ENCODE measurements around the gene LCP1.

Gene LCP1

DNA sequence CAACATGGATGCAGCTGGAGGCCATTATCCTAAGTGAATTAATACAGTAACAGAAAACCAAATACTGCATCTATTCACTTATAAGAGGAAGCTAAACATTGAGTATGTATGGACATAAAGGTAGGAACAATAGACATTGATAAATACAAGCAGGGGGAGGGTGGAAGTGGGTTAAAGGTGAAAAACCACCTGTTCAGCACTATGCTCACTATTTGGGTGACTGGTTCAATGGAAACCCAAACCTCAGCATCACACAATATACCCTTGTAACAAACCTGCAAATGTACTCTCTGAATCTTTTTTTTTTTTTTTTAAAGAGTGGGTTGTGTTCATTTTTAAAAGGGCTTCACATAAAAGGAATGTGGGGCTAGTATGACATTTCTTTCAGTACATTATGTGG, 50.3 kb downstream of the LCP1 start:
- no peak overlapping the region for H3K27ac ChIP-seq (replicated peaks)
- no peak for DNase-seq (ENCODE audit: low read depth in 1 of 2, low spot score in 1 of 2)
- H3K27me3 ChIP-seq (ENCODE audit: insufficient read depth, poor library complexity, severe bottlenecking) = no peaks in the 10 kb centered on the region
- no peak overlapping the region for H3K4me3 ChIP-seq (replicated peaks; ENCODE audit: insufficient read depth, low read length)
- TF ChIP-seq, protein P1, sequence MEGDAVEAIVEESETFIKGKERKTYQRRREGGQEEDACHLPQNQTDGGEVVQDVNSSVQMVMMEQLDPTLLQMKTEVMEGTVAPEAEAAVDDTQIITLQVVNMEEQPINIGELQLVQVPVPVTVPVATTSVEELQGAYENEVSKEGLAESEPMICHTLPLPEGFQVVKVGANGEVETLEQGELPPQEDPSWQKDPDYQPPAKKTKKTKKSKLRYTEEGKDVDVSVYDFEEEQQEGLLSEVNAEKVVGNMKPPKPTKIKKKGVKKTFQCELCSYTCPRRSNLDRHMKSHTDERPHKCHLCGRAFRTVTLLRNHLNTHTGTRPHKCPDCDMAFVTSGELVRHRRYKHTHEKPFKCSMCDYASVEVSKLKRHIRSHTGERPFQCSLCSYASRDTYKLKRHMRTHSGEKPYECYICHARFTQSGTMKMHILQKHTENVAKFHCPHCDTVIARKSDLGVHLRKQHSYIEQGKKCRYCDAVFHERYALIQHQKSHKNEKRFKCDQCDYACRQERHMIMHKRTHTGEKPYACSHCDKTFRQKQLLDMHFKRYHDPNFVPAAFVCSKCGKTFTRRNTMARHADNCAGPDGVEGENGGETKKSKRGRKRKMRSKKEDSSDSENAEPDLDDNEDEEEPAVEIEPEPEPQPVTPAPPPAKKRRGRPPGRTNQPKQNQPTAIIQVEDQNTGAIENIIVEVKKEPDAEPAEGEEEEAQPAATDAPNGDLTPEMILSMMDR (IDR thresholded peaks at IDR 0.05; ENCODE audit: insufficient read depth, low read length) = no peak
- TF ChIP-seq POLR2AphosphoS5 (IDR thresholded peaks at IDR 0.05; ENCODE audit: low read depth) = no peak
- no peak for TF ChIP-seq GABPA (IDR thresholded peaks at IDR 0.05; ENCODE audit: low read depth)
- TF ChIP-seq SPI1 (IDR thresholded peaks at IDR 0.05; ENCODE audit: borderline replicate concordance, low read depth) = no peak
- TF ChIP-seq, protein P2, sequence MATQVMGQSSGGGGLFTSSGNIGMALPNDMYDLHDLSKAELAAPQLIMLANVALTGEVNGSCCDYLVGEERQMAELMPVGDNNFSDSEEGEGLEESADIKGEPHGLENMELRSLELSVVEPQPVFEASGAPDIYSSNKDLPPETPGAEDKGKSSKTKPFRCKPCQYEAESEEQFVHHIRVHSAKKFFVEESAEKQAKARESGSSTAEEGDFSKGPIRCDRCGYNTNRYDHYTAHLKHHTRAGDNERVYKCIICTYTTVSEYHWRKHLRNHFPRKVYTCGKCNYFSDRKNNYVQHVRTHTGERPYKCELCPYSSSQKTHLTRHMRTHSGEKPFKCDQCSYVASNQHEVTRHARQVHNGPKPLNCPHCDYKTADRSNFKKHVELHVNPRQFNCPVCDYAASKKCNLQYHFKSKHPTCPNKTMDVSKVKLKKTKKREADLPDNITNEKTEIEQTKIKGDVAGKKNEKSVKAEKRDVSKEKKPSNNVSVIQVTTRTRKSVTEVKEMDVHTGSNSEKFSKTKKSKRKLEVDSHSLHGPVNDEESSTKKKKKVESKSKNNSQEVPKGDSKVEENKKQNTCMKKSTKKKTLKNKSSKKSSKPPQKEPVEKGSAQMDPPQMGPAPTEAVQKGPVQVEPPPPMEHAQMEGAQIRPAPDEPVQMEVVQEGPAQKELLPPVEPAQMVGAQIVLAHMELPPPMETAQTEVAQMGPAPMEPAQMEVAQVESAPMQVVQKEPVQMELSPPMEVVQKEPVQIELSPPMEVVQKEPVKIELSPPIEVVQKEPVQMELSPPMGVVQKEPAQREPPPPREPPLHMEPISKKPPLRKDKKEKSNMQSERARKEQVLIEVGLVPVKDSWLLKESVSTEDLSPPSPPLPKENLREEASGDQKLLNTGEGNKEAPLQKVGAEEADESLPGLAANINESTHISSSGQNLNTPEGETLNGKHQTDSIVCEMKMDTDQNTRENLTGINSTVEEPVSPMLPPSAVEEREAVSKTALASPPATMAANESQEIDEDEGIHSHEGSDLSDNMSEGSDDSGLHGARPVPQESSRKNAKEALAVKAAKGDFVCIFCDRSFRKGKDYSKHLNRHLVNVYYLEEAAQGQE (IDR thresholded peaks at IDR 0.05; ENCODE audit: insufficient replicate concordance, low read depth) = no peak

DNA sequence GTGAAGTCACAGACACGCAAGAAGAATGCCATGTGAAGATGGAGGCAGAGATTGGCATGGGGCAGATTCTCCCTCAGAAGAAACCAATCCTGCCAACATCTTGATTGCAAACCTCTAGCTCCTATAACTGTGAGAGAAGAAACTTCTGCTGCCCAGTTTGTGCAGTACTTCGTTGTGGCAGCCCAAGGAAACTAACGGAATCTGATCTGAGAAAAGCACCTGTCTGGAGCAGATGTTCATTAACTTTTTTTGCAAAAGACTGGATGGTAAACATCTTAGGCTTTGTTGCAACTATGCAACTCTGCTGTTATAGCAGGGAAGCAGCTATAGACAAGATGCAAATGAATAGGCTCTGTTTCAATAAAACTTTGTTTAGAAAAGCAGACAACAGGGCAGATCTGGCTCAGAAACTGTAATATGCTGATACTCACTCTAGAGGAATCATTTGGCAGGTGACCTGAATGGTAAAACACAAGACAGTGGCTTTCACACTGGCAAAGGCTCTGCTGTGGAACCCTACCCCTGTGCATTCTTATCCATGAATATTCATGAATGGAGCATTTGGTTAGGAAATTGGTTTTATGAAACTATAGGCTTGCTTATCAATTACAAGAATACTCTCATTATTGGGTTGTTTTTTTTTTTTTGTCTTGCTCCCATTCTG, 51.9 kb downstream of the LCP1 start:
- no peak for DNase-seq (ENCODE audit: low read depth in 1 of 2, low spot score in 1 of 2)
- Histone ChIP-seq H3K4me3 (replicated peaks; ENCODE audit: insufficient read depth, low read length) (no peak overlapping the region), H3K27ac (replicated peaks) (no peak overlapping the region), H3K27me3 (ENCODE audit: insufficient read depth, poor library complexity, severe bottlenecking) (no peaks in the 10 kb centered on the region)
- no peak for TF ChIP-seq POLR2AphosphoS5 (IDR thresholded peaks at IDR 0.05; ENCODE audit: low read depth)
- no peak for TF ChIP-seq GABPA (IDR thresholded peaks at IDR 0.05; ENCODE audit: low read depth)
- TF ChIP-seq, protein P2 (IDR thresholded peaks at IDR 0.05; ENCODE audit: insufficient replicate concordance, low read depth) = no peak
- TF ChIP-seq, protein P1 (IDR thresholded peaks at IDR 0.05; ENCODE audit: insufficient read depth, low read length) = no peak
- no peak for TF ChIP-seq SPI1 (IDR thresholded peaks at IDR 0.05; ENCODE audit: borderline replicate concordance, low read depth)

DNA sequence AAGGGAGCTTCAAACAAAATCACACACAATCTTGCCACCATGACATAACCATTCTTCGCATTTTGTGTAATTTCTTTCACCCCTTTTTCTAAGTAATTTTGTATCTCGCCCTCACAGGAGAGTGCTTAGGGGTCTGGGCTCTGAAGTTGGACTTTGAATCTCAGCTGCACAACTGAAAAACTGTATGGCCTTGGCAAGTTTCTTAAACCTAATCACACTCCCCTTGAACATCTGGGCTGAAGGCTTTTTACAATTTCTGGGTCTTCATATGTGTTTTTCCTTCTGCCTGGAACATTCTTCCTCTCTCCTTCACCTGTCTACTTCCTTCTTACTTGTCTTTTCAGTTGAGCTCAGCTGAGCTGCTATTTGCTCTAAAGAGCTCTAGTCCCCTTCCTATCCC, 52.9 kb downstream of the LCP1 start:
- no peak for TF ChIP-seq SPI1 (IDR thresholded peaks at IDR 0.05; ENCODE audit: borderline replicate concordance, low read depth)
- TF ChIP-seq, protein P1 (IDR thresholded peaks at IDR 0.05; ENCODE audit: insufficient read depth, low read length) = no peak
- no peak for TF ChIP-seq POLR2AphosphoS5 (IDR thresholded peaks at IDR 0.05; ENCODE audit: low read depth)
- TF ChIP-seq GABPA (IDR thresholded peaks at IDR 0.05; ENCODE audit: low read depth) = no peak
- TF ChIP-seq, protein P2 (IDR thresholded peaks at IDR 0.05; ENCODE audit: insufficient replicate concordance, low read depth) = no peak
- H3K27ac ChIP-seq (replicated peaks) = no peak overlapping the region
- DNase-seq (ENCODE audit: low read depth in 1 of 2, low spot score in 1 of 2) = no peak

More for the DNA sequence above, 52.9 kb downstream of the LCP1 start:
- no peak overlapping the region for H3K4me3 ChIP-seq (replicated peaks; ENCODE audit: insufficient read depth, low read length)
- no peaks in the 10 kb centered on the region for H3K27me3 ChIP-seq (ENCODE audit: insufficient read depth, poor library complexity, severe bottlenecking)

Data from HL-60 (cell line).